NCI-H69 (cell line): ENCODE results near the gene BNIP5.

ENCODE experiments used
- DNase-seq: peaks from one replicate; lab custom pipeline; 2025; lab: John Stamatoyannopoulos, UW

Gene BNIP5

DNA sequence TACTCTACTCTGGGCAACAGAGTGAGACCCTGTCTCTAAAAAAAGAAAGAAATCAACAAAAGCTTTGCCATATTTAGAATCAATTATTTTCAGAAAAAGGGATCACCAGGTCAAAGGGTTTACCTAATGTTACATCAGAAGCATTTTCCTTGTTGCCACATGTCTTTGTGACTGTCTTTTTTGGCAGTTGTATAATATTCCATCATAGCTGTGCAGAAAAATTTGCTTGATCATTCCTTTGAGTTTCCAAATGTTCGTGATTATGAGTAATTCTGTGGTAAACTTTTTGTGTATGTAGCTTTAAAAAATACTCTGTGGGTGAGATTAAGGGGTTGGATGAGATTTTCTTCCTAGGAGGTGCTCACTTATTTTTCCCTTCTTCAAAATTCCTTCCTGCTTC, 40.4 kb downstream of the BNIP5 start:
- no peak for DNase-seq

DNA sequence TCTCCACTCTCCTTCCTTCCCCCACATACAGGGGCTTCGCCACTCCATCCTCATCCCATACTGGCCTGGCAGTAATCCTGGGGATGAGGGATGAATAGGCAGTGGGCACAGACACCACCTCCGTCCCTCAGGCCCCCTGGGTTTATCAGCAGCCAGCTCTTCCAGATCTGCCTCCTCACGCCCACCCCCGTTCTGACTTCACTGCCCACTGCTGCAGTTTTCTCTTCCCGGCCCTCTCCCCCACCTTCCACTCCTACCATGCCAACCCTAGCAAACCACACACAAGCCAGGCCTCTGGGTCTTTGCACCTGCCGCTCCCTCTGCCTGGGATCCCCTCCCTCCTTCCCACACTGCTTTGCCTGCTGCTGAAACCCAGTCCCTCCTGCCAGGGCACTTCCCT, 44.5 kb downstream of the BNIP5 start:
- no peak for DNase-seq

DNA sequence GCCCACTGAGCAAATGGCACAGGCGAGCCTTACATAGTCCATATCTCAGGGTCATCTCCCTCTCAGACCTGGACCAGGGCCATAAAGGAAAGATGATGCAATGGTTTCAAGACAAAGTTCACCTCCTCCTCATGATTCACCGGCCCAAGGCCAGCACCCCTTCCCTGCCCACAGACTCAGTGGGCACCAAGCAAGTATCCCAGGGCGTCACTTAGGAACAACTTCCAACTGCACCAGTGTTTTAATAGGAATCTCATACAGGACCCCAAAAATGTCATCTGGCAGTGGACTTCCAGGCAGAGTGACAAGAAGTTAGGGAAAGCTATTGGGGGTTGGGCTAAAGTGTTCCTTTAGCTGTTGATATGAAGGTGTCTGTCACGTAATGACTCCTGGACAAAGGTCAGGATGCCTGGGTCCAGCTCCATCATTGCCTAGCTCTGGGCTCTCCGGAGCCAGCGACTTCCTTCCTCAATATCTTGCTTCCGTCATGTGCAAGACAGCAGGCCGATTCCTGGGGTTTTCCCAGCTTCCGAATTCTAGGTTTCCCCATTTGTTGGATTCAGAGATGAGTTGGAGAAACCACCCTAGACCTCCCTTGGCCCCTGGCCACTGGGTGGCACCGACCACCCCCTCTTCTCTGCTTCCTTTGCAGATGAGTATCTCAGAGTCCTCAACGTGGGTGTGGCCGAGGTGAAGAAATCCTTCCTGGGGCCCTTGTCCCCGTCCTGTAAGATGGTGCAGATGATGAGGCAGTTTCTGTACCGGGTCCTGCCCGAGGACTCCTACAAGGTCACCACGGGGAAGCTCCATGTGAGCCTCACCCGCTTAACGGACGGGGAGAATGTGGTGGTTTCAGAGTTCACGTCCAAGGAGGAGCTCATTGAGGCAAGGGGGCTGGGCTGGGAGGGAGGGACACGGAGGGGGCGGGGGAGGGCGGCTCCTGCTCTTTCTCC, 45.7 kb downstream of the BNIP5 start:
- DNase-seq = no peak

DNA sequence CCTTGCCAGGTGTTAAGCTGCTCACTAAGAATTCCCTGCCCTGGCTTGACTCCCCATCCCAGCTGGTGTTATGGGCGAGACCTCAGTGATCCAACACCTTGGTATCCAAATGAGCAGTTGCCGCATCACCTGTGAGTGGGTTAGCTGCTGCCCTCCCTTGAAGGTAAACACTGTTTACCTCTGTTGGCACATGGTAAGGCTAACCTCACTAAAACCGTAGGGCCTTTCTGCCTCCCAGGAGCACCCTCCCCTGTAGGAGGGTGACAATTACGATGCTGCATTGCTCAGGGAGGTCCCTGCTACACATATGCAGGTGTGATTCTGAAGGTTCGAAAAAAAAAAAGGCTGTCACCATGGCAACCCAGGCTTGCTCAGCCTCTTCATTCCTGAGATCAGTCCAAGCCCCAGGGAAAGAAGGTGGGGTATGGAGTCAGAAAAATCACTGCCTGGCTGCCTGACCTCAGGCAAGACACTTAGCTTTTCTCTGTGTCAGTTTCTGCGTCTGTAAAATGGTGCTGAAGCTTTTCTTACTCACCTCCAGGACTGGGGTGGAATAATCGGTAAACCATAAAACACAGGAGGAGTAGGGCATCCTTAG, 47.3 kb downstream of the BNIP5 start:
- peak; percentile 94 for DNase-seq

DNA sequence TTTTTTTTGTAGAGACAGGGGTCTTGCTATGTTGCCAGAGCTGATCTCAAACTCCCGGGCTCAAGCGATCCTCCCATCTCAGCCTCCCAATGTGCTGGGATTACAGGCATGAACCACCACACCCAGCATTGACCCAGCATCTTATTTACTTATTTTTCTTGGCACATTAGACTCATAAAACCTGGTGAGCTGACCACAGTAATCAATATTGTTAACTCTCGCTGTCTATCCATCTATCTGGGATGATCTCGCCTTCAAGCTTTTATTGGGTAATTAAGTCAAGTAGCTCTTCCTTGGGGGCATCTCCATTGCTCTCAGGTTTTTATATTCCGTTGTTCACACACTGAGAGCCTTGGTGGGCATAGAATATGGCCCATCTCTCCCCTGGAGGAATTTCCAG, 49.8 kb downstream of the BNIP5 start:
- DNase-seq = no peak

DNA sequence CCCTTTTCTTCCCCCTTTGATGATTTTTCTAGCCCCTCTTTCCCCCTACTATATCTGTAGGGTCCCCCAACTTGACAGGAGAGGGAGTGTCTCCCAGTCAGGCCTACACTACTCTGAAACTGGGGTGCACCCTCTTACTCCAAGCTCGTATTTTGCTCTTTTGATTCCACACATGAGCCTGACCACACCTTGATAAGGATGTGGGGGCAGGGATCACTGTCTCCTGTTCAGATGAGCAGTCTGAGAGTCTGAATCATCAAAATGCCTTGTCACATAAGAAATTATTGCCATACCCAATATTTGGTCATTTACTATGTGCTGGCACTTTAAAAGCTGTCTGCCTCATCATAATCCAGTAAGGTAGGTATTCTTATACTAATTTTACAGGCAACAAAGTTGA, 50.9 kb downstream of the BNIP5 start:
- DNase-seq = no peak

DNA sequence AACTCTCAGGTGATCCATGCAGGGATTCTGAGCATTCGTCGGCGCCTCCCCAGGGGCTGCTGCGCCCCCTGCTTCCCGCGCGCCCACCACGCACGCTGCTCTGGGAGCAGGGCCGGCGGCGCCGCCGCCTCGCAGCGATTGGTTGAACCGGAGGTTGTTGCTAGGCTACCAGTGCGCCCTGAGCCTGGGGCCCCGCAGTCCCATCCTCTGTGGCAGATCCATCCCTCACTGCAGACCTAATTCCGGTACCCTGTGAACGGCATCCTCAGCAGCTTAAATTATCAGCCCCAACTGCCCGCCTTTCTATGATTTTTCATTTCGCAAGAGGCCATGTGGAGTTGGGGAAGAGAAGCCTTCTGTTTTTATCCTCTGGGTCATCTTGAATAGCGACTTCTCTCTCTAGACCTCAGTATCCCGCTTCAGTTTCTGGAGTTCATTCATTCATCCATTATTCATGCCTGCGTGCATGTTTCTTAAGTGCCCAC, 51.5 kb downstream of the BNIP5 start:
- peak; percentile 51 for DNase-seq

DNA sequence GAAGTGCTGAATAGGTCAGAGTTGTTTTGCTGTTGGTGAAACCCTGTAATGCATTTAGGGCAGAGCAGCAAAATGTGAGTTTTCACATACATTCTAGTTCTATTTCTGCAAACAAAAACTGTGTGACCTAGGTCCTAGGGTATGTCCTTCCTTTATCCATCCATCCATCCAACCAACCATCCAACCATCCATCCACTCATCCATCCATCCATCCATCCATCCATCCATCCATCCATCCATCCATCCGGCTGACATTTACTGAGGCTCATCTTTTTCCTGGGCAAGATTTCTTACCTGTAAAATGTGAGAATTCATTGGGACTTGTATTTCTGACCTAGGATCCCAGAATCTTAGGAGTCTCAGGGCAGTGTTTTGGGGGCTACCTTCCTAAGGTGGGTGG, 52.3 kb downstream of the BNIP5 start:
- DNase-seq = no peak

DNA sequence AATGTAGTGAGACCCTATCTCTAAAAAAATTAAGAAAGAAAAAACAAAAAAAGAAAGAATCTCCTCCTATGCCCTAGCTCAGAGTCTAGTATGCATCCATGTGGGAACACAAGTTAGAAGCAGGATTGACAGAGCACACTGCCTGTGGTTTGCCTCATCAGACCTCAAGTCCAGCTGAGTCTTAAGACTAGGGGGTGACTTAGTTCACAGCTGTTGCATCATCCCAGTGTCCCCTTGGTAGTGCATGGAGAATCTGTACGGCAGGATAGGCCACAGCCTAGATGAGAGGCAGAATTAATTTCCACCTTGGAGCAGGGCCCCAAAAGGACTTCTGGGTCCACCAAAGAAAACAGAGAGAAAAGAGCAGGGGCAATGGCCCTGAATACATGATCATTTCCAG, 53.1 kb downstream of the BNIP5 start:
- DNase-seq = no peak

DNA sequence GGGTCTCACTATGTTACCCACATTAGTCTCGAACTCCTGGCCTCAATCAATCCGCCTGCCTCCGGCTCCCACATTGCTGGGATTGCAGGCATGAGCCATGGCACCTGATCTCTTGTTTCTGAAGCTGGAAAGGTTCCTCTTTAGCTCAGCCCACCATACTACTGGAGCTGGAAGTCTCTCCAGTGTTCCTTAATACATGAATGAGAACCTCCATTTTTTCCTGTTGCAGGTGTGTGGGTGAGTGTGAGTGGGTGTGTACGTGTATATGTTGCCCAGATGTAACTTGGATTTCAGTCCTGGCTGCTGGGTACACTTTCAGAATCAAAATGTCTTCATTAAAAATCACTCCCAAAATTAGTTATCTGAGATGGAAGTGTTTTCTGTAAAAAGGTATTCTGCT, 55.7 kb downstream of the BNIP5 start:
- DNase-seq = no peak

DNA sequence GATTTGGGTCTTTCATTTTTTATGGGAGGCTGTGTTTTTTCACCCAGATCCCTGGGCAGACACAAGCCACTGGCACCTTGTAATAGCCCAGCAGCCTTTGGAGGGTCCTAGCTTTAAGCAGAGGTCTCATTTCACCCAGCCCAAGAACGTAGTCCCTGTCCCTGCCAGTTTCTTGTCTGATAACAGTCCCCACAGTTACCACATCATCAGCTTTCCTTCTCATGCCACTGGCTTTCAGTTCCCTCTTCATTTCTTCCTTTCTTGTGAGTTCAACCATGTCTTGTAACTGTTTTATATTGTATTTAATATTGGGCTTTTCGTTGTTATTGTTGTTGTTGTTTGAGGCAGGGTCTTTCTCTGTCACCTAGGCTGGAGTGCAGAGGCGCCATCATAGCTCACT, 56.2 kb downstream of the BNIP5 start:
- no peak for DNase-seq

DNA sequence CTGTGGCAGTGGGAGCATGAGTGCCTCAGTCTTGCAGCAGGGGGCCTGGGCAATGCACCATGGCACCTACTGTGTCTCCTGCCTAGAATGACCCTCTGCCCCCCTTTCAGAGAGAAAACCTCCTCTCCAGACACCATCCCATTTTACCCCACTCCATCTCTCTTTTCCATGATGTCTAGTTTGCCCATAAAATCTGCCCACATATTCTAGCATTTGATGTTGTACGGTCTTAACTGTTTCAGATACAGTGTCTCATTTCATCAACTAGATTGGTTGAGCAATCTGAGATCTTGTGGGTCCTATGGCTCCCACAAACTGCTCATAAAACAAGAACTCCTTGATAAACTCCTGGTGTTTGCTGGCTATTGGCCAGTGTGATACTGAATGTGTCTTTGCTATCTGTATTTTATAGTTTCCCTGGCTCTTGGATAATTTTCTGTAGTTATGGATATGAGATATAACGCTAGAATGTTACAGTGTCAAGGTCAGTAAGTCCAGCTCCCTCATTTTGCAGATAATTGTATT, 58.7 kb downstream of the BNIP5 start:
- no peak for DNase-seq

DNA sequence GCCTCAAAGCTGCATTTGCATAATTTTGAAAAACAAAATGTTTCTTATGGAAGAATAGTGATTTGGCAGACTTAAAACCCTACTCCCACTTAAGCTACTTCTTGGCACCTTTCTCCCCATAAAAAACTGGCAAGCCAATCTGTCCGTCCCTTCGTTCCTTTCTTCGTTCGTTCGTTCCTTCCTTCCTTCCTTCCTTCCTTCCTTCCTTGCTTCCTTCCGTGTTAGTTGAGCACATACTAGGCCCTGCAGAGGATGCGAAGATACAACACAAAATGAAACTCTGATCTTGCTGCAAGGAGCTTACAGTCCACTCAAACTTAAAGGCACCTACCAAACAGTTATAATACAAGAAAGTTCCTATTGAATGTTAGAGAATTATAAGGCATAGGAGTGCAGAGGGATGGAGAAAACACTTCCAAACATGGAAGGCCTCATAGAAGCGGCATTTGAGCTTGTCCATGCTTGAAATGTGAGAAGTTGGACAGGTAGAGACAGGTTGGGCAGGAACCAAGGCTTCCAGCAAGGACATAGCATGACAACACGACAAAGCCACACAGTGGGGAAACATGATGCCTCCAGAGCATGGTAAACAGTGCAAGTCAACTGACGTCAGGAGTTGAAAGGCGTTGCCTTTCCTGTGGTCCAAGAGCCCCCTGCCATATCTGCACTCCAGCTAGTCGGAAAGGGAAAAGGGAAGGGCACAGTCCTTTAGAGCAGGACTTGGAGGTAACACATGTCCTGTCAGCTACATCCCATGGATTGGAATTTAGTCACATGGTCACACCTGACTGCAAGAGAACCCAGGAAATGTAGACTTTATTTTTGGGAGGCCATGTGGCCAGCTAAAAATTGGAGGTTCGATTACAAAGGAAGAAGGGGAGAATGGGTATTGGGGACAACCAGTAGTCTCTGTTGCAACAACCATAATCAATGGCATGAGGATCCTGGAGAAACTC, 59.8 kb downstream of the BNIP5 start:
- DNase-seq = no peak

DNA sequence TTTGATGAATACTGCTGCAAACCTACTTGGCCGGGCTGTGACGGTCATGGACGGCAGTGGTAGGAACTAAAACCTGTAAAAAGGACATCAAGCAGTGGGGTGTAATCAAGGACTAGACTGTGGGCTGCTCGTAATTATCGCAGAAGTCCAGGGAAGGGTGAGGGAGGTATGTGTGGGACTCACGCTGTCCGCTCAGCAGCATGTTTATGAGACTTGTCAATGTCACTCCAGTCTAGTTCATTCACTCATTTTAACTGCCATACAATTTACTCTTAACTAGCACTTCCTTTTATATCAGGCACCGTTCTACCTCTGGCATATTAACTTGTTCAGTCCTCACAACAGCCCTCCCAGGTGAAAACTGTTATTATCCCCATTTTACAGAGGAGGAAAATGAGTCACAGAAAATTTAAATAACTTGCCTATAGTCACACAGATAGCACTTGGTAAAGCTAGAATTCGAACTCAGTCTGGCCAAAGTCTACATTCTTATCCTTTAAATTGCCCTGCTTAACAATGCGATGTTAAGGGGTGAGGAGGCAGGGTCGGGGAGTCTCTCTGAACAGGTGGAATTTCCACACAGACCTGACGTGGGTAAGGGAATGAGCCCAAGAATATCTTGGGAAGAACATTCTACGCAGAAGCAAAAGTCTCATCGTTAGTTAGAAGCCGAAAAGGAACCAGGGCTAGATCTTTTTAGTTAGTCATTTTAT, 62.7 kb downstream of the BNIP5 start:
- no peak for DNase-seq

DNA sequence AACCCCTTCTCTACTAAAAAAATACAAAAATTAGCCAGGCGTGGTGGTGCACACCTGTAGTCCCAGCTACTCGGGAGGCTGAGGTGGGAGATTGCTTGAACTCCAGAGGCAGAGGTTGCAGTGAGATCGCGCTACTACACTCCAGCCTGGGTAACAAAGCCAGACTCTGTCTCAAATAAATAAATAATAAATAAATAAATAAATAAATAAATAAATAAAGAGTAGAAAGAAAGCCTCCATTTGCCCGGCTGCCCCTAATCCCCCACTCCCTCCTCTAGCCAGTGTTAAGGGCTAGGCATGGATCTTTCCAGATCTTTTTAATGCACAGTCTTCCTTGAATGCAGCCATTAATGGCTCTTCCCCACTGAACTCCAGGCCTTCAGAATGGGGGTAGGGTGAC, 63.6 kb downstream of the BNIP5 start:
- DNase-seq = no peak

DNA sequence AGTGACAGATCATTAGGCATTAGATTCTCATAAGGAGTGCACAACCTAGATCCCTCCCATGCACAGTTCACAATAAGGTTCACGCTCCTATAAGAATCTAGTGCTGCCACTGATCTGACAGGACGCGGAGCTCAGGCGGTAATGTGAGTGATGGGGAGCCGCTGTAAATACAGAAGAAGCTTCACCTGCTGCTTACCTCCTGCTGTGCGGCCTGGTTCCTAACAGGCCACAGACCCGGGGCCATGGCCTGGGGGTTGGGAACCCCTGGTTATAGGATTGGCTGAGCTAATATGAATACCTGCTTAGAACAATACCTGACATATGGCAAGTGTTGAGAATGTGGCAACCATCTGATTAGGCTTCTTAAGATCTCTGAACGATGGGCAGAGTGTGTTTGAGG, 64.5 kb downstream of the BNIP5 start:
- peak; percentile 25 for DNase-seq

DNA sequence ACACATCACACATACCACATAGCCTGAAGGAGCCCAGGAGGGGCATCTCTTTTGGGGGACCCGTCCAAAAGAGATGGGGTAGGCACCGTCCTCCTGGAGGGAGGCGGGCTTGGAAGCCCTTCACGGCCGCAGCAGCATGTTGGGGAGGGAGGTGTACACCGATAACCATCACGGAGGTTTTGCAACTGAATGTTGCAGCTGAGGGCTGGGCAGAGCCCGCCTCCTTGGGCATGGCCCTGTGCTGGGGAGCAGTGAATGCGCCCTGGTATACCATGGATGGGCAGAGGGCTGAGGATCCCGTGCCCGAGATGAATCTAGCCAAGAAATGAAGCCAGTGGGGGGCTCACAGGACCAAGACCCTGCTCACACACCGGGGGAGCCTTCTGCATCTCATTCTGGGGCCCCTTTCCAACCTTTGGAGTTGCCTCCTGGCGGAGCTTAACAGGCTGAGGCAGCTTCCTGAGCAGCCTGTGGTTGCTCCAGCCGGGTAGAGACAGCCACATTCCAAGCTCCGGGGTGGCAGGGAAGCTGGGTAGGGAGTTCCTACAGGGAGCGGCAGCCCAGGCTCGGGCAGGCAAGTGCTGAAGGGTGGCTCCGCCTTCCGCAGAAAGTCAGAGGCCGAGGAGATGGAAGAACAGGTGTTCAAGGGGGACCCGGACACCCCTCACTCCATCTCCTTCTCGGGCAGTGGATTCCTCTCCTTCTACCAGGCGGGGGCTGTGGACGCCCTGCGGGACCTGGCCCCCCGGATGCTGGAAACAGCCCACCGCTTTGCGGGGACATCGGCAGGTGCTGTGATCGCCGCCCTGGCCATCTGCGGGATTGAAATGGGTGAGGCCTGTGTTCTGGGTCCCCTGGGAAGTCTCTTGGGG, 66.6 kb downstream of the BNIP5 start, which contains the start of gene PNPLA1:
TSS of gene PNPLA1 (plus strand) at position 227 of the 872 bp plus-strand sequence. CDS start at position 627, 400 bp downstream.
- DNase-seq = no peak

DNA sequence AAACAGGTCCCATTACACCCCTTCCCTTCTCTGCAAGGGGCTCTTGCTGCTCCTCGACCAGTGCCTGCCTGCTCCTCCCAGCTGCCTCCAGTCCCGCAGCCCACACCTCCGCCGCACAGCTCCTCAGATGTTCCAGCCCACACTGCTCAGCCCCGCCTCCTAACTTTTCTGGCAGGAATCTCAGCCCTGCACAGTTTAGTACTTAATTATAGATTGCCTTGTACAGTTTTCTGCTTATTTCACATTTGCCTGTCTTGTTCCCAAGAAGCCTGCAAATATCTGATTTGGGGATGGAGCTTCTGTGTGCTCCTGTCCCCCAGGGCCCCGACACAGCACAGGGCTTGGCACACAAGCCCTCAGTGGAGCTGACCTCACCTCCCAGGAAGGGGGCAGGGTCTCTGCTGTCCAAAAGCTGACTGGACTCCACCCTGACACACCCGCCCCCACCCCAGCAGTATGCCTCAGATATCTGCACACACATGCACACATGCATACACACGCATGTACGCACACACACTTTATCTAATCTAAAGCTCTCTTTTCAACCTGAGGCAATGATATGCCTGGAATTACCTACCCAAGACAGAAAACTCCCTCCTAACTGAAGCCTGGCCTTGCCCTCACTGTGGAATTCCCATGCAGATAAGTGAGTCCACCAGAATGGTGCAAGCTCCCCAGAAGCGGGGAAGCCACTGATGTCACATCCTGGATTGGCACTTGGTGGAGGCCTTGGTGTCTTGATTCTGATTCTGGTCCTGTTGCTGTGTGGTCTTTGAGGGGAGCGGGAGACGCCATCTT, 68.0 kb downstream of the BNIP5 start:
- peak; percentile 25 for DNase-seq

DNA sequence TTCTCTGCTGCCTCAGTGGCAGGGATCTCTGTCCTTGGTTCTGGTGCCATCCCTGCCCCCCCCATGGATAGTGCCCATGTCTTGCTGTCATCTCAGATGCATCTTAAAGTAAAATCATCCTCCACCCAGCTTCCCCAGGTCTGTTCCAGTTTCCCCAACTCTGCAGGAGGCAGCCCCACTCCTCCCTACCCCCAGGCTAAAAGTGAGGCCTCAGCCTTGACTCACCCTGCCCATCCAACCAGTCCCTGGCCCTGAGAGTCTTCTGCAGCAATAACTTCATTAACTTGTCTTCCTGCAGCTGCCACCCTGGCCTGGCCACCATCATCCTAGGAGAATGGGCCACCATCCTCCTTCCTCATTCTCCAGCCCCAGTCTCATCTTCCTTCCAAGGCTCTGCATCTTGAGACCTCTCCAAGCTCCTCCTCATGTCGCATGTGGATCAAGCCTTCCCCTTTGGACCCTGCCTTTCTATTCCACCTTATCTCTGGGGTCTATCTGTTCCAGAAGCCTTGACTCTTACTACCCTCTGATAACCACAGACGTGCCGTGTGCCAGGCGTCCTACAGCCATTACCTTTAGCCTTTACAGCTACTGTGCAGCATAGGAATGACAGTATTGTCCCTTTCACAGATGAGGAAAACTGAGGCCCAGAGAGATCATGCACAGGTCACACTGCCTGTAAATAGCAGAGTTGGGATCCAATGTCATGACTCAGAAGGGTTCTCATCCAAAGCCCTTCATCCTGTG, 68.8 kb downstream of the BNIP5 start:
- peak; percentile 19 for DNase-seq
